Kidney glomerular epithelial cell (primary cell): ENCODE data around the gene SEPTIN1.
"Not testable (repeated sequence)": the region's sequence is repeated elsewhere in the genome, so short reads cannot be mapped to it uniquely, and the experiment has no call there.

ENCODE experiments used
- DNase-seq: peaks from one replicate; lab custom pipeline; 2025; lab: John Stamatoyannopoulos, UW

Gene SEPTIN1

DNA sequence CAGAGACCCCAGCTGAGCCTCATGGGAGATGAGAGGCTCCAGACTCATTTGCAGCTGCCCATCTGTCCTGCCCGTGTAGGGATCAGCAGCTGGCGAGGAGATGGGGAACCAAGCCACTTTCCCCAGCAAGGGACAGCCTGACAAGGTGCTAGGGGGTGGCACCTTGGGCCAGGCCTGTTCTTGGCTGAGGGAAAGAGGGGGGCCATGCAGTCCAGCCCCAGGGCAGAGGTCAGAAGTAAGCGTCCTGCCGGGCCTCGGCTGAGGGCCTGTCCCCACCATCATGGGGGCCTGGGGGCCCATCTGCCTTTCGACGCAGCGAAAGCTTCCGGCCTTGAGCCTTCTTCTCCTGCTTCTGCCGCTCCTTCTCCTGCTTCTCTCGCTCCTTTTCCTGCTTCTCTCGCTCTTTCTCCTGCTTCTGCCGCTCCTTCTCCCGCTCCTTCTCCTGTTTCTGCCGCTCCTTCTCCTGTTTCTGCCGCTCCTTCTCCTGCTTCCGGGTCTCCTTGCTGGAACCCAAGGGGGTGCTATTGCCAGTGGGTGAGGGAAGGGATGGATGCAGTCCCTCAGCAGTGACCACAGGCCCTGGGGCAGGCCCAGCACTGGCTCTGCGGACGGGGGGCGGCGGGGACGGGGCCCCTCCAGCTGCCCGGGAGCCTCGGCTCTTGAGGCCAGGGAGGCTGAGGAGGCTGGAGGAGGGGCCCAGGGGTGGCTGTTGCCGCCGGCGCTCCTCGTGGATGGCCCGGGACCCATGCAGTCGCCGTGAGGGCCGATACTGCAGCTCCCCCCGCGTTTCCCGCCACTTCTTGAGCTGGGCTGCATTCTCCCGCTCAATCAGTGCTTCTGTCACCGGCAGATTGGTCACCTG is 24.4 kb downstream of the SEPTIN1 start:
- no peak for DNase-seq

DNA sequence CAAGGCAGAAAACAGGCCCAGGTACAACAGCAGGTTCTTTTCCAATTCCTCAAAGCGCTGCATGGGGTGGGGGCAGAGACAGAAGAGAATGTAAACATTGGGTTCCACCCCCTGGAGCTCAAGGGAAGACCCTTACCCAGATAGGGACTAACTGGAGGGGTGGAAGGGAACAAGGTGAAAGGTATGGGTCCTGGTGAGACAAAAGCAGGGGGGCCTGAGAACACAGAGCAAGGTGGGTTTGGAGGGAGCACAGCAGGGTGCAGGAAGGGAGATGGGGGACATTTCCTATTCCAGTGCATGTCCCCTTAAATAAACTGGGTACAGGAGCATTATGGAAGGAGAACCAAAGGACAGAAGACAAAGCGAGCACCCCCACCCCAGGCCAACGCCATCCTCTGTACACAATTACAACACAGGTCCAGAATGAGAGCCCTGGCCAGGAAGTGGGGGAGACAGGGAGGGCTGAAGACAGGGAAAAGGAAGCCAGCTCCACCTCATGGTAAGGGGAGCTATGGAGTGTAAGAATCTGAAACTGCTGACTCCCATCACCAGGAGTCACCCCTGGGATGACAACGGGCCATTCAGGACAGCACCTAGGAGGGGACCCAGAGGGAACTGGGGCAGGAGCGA is 25.2 kb downstream of the SEPTIN1 start:
- DNase-seq = no peak

DNA sequence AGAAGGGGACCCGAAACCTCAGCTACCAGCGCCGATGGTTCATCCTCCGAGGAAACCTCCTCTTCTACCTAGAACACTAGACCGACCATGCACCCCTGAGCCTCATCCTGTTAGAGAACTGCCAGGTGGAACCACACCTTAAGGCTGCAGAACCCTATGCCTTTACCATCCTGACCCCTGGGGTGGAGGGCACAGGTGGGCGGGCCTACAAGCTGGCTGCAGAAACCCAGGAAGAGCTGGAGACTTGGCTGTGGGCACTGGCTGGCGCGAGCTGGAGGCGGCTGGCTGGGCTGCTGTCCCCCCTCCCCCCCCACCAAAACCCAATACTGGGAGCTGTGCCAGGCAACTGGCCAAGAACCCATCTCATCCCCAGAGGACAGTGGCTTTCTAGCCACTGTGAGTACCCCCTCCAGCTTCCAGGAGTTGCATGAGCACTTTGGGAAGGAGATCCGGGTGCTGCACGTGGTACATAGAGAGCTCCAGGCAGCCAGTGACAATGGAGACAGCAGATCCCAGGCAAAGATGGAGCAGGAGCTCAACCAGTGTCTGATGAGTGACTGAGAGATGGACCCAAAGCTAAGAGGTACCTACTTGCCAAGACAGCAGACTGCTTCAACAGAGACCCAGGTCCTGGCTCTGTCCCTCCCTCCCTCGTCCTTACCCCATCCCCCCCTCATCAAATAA is 25.8 kb downstream of the SEPTIN1 start:
- no peak for DNase-seq

DNA sequence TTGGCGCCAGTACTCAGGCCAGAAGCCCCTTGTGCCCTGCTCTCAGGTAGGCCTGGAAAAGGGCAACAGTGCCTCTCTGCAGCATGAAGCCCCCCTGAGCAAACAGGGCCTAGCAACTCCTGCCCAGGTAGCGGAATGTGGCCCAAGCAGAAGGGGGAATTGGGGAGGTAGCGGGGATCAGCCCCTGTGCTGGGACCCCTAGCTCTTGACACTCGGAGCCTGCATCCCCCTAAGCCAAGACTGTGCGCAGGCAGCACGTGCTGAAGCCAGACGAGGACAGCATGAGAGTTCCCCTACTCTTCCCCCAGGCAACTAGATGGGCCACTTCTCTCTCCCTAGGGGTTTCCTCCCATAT is 26.4 kb downstream of the SEPTIN1 start:
- DNase-seq = no peak

DNA sequence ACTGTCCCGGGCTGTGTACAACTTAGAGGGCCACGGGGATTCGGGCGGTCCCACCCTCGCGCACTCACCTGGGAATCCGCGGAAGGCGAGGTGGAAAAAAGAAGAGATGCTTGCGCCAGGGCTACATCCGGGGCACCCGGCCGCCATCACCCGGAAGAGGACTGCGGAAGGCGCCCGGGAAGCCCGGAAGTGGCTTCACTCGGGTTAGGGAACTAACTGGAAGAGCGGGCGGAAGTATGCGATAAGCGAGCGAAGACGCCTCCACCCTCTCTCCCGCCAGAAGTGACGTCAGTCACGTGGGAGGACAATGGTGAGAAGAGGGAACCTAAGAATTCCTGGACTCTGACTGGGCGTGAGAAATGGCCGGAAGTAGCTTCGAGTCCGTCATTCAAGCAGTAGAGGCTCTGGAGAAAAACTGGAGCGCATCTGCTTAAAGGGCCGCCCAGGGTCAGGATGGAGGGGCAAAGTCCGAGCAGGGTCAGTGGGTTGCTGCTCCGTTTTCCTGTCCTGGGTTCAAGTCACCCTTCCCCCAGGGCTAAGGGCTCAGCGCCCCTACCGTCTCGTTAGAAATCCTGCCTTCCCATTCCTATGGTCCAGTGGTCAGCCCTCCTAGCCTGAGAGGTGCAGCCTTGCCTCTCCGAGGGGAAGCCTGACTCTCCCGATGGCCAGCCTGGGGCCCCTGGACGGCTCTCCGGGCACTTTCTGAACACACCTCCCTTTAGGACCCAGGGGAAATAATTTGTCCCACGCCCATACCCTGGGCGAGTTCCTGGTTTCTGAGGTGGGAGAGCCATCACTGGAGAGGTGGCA is 27.0 kb downstream of the SEPTIN1 start, which contains the start of gene CD2BP2:
CD2BP2 (minus strand) TSS at position 165 of the 810 bp plus-strand sequence. CDS start 627 bp downstream, outside the sequence.
- peak; percentile 98 for DNase-seq

DNA sequence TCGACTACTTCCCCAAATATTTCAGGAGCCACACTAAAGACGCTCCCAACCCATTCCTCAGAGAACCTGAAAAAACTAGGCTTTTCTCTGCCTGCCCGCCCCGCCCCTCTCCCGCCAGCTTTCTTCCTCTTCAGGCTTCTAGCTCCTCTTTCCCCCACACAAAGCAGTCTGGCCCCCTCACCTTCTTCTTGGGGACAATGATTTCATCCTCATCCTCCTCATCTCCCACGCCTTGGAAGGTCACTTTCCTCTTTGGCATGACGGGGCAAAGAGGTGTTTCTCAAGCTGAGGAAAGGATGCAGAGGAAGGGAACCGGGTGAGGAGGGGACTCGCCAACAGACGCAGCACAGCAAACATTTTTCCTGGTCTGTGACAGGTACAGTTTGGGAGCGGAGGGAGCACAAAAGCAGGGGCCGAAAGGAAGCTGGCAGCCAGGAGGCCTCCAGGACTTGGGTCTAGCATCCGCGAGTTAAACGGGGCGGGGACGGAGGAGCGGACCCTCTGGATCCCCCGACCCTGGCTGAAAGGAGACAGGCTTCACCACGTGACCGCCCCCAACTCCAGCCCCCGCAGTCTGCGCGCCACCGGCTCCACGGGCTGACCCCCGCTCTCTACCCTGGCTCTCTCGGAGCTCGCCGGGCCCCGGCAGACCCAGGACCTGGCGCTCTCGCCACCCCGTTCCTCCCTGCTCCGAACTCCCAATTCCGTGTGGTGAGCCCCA is 27.8 kb downstream of the SEPTIN1 start:
- DNase-seq = no peak

DNA sequence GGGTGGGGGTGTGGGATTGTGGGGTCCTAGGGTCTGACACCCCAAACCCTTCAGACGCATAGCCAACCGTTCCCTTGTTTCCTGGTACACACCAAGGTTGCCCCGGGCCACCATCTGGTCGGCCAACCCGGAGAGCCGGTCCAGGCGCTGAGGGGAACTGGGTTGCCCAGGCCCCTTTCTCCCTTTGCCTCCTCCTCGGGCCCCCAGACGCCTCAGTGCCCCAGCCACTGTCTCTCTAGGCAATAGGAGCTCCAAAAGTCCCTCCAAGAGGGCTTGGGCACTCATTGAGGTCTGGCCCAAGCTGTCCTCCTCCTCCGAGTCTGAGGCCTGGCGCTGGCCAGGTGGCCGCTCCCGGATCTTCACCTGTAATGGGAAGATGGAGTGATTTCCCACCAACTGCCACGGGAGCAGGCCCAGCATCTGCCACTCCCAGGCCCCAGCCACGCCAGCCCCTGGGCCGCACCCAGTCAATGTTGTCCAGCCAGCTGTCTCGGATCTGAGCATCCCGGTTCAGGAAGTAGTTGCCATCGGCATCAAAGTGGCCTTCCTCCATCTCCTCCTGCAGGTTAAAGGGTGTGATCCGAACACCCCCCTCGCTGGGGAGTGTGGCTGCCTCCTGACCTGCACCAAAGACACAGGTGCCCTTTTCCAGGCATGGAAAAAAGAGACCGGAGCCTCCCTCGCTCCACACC is 28.8 kb downstream of the SEPTIN1 start:
- no peak for DNase-seq

DNA sequence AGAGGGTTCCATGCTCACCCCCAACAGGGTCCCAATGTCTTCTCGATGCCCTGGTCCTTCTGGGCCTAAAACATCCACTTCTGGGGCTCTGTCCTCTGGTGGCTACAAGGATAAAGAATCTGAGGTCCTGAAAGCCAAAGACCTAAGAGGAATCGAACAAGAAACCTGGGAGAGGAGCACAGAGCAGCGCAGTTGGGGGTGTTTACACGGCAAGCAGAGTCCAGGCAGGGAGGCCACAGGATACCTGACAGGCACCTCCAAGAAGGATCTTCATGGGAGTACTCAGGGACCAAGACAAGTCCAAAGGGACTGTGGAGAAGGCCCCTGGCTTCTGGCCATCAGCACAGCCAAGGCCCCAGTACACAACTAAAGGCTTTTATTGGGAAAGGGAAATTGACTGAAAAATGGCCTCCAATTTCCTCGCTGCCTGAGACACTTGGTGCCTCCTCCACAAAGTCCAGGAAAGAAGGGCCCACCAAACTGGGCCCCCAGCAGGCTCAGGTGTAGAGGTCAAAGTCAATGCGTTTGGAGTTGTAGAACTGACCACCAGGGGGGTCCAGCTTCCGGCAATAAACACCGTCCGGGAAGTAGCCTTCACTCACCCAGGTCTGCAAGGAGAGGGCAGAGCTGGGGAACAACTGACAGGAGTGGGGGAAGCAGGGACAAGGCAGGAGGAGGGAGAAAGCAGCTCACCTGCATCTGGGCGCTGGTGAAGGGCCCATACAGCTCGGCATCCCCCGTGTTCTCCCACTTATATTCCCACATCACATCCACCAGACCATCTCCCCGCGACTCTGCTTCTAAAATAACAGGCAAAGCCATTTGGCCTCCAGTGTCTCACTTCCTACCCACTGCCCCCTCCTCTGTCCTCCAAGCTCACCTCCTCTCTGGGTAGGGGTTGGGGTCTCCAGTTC is 29.6 kb downstream of the SEPTIN1 start:
- no peak for DNase-seq

DNA sequence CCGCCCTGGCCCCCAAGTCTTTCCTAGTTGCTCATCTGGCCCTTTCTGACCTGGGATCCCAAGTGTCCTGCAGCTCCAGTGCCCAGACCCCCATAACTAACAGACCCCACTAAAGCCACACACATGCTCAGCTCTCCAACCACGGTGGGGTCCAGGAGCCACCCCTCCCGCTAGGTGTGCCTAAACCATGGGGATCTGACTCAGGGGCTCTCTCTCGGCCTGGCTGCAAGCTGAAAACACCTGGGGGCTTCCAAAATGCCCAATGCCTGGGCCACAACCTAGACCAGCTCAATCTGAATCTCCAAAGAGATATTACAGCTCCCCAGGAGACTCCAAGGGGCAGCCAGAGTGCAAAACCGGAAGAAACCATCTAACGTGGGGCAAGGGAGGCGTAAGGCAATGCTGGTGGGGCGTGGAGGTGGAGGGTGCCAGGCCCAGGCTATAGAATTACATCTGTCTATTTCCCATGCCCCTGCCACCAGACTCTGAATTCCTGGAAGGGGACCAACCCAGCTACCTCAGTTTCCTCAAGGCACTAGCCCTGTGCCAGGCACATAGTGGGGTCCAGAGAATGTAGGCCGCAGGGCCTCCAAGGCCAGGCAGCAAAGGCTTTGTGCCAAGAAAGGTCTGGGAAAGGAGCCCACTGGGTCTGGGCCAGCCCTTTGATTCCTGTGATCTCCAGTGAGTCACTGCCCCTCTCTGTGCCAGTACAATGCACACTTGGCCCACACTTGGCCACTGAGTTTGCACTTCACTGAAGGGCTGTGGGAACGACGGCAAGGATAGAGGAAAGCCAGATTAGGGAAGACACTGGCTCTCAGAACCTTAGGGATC is 30.6 kb downstream of the SEPTIN1 start:
- DNase-seq = no peak

DNA sequence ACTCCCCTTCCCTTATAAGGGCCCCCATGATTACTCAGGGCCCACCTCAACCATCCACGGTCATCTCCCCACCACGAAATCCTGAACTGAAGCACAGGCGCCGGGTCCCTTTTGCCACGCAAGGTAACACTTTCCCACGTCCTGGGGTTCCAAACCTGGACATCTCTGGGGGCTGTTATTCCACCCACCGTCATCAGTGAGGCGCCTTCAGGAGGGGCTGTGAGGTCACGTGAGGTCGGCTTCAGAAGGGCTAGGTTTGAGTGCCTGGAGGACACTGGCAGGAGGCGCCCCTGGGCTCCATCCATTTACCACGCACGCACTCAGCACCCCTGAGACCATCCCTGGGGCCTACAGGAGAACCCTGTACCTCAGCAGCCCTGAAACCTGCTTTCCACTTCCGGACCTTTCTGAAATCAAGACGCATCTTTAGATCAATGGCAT is 31.3 kb downstream of the SEPTIN1 start:
- DNase-seq = no peak

DNA sequence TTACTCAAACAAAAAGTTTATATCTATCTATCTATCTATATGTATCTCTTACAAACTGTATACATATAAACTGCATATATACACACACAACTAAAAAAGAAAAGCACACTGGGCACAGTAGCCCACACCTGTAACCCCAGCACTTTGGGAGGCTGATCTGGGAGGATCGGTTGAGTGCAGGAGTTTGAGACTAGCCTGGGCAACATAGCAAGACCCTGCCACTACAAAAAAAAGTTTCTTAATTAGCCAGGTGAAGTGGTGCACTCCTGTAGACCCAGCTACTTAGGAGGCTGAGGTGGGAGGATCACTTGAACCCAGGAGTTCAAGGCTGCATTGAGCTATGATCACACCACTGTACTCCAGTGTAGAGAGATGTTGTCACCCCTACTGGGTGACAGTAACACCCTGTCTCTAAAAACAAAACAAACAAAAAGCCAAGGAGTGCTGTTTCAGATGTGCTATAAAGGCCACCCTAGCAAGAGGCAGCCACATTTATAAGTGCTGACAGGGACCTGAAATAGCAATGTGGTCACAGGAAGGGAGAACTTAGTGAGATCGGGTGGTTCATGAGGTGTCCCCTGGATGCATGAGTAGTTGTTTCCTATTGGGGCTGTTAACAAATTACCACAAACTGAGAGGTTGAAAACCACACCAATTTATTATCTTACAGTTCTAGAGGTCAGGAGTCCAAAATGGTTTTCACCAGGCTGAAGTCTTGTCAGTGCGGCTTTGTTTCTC is 32.1 kb downstream of the SEPTIN1 start:
- no peak for DNase-seq

DNA sequence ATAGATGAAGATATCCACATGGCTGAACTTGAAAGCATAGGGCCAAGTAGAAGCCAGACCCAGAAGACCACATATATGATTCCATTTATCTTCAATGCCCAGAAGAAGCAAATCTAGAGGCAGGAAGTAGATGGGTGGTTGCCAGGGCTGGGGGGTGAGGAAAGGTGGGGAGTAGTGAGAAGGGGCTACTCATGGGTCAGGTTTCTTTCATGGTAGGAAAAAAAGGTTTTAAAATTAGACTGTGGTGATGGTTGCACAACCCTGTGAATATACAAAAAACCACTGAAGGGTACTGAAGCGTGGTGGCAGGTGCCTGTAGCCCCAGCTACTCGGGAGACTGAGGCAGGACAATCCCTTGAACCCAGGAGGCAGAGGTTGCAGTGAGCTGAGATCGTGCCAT is 32.7 kb downstream of the SEPTIN1 start:
- DNase-seq = no peak

DNA sequence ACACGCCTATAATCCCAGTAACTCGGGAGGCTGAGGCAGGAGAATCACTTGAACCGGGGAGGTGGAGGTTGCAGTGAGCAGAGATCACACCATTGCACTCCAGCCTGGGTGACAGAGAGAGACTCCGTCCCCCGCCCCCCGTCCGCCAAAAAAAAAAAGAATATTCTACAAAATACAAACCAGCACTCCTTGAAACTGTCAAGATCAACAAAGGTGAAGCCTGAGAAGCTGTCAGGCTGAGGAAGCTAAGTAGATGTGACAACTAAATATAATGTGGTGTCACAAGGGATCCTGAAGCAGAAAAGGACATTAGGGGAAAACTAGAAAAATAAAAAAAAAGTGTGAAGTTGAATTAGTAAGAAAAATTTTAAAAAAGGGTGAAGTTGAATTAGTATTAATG is 33.4 kb downstream of the SEPTIN1 start:
- no peak for DNase-seq

DNA sequence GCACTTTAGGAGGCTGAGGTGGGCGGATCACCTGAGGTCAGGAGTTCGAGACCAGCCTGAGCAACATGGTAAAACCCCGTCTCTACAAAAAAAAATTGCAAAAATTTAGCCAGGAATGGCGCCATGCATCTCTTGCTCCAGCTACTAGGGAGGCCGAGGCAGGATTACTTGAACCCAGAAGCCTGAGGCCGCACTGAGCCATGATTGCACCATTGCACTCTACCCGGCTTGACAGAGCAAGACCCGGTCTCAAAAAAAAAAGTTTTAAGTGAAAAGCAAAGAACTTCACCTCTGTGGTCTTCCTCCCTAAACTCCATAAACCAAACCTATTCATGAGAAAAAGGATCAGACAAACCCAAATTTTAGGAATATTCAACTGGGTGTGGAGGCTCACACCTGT is 34.2 kb downstream of the SEPTIN1 start:
- DNase-seq = no peak

DNA sequence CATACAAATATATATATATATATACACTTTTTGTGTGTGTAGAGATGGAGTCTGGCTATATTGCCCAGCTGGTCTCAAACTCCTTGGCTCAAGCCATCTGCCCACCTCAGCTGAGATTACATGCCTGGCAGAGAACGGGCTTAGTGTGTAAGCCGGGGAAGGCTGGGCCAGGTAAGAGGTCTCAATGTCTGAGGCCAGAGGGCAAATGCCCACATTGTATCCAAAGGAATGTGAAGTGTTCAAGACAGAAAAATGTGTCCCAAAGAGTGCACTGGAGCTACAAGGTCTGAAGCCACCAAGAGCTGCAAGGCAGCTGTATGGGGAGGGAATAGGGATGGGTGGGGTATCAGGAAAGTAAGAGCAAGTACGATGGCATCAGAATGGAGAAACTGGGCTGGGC is 36.1 kb downstream of the SEPTIN1 start:
- DNase-seq = no peak

DNA sequence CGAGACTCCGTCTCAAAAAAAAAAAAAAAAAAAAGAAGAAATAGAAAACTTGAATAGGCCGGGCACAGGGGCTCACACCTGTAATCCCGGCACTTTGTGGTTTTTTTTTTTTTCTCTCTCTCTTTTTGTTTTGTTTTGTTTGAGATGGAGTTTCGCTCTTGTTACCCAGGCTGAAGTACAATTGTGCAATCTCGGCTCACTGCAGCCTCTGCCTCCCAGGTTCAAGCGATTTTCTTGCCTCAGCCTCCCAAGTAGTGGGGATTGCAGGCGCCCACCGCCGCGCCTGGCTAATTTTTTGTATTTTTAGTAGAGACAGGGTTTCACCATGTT is 38.9 kb downstream of the SEPTIN1 start:
- DNase-seq = not testable (repeated sequence)

DNA sequence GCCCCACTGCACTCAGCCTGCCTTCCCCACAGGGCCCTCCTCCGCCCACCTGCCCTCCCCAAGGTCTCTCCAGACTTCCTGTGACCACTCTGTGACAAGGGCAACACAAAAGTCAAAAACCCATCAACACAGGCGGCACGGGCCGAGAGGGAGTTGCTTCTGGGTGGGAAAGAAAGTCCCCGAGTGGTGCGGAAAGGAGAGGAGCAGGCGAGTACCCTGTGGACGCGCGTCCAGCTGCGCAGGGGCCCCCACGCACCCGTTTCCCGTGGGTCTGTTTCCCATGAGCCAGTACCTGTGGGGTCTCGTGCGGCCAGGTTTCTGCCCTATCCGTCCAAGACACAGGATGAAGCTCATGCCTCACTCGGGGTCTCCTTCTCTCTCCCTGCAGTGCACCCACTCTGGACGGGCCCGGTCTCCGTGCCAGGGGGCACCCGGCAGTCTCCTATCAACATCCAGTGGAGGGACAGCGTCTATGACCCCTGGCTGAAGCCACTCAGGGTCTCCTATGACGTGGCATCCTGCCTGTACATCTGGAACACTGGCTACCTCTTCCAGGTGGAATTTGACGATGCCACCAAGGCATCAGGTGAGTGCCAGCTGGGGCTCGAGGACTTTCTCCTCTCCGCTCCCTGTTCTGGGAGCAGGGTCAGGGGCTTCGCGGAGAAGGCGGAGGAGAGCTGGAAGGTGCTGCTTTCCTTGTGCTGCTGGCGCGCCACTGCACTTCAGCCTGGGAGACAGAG is 39.4 kb downstream of the SEPTIN1 start:
- no peak for DNase-seq
